WTC11 (cell line): ENCODE measurements around the gene CERT1. TPM values are rescaled to one million over a fixed set of nuclear protein-coding genes. Genes with fewer than 3 reads are reported as not detected.

Source experiments
- ARID4B ChIP-seq: sonication (generic); formaldehyde crosslinking; IDR thresholded peaks from 2 replicates; pipeline ENCODE4 v1.8.0; 2023; ENCODE audit warnings: missing genetic modification reagents, mild to moderate bottlenecking, borderline replicate concordance
- ATF2 ChIP-seq: sonication (generic); formaldehyde crosslinking; IDR thresholded peaks from 2 replicates; pipeline ENCODE4 v1.8.1; 2022; ENCODE audit warnings: low read depth, missing genetic modification reagents, borderline replicate concordance
- CREM ChIP-seq: sonication (generic); formaldehyde crosslinking; IDR thresholded peaks from 2 replicates; pipeline ENCODE4 v1.8.1; 2022; ENCODE audit warnings: mild to moderate bottlenecking, missing genetic modification reagents, moderate library complexity
- E2F5 ChIP-seq: sonication (generic); formaldehyde crosslinking; IDR thresholded peaks from 2 replicates; pipeline ENCODE4 v1.8.1; 2022; ENCODE audit warnings: mild to moderate bottlenecking, moderate library complexity, missing genetic modification reagents
- EMX1 ChIP-seq: fragments of 250-450 bp; sonication (Bioruptor Pico); IDR thresholded peaks from 2 replicates; pipeline ENCODE4 v1.8.0; 2021; ENCODE audit warnings: mild to moderate bottlenecking
- ETV6 ChIP-seq: sonication (generic); formaldehyde crosslinking; IDR thresholded peaks from 2 replicates; pipeline ENCODE4 v1.8.1; 2022; ENCODE audit warnings: mild to moderate bottlenecking, missing genetic modification reagents
- FOXJ3 ChIP-seq: sonication (generic); formaldehyde crosslinking; IDR thresholded peaks from 2 replicates; pipeline ENCODE4 v1.9.0; 2021; ENCODE audit warnings: missing genetic modification reagents, mild to moderate bottlenecking, borderline replicate concordance
- FOXK1 ChIP-seq: sonication (generic); formaldehyde crosslinking; IDR thresholded peaks from 2 replicates; pipeline ENCODE4 v1.8.0; 2022; ENCODE audit warnings: mild to moderate bottlenecking, moderate library complexity, missing genetic modification reagents
- FOXP4 ChIP-seq: sonication (generic); formaldehyde crosslinking; IDR thresholded peaks from 2 replicates; pipeline ENCODE4 v1.8.0; 2022; ENCODE audit warnings: mild to moderate bottlenecking, missing genetic modification reagents
- GABPB1 ChIP-seq: sonication (generic); formaldehyde crosslinking; IDR thresholded peaks from 2 replicates; pipeline ENCODE4 v1.8.1; 2023; ENCODE audit warnings: mild to moderate bottlenecking, missing genetic modification reagents
- GRHL2 ChIP-seq: fragments of 250-450 bp; sonication (Bioruptor Pico); IDR thresholded peaks from 2 replicates; pipeline ENCODE4 v1.8.0; 2022; ENCODE audit warnings: mild to moderate bottlenecking, moderate library complexity; ENCODE audit not compliant: insufficient replicate concordance, severe bottlenecking
- JAZF1 ChIP-seq: fragments of 250-450 bp; sonication (Bioruptor Pico); IDR thresholded peaks from 2 replicates; pipeline ENCODE4 v1.9.0; 2021; ENCODE audit warnings: moderate library complexity, mild to moderate bottlenecking, inconsistent platforms
- JUN ChIP-seq: sonication (generic); formaldehyde crosslinking; IDR thresholded peaks from 2 replicates; pipeline ENCODE4 v1.8.0; 2023; ENCODE audit warnings: mild to moderate bottlenecking, missing genetic modification reagents
- NR2C2 ChIP-seq: sonication (generic); formaldehyde crosslinking; IDR thresholded peaks from 2 replicates; pipeline ENCODE4 v1.8.0; 2022; ENCODE audit warnings: mild to moderate bottlenecking, missing genetic modification reagents
- NR3C1 ChIP-seq: sonication (generic); formaldehyde crosslinking; conservative IDR thresholded peaks from 2 replicates; pipeline ENCODE4 v1.8.1; 2023; ENCODE audit warnings: low read depth, mild to moderate bottlenecking, missing genetic modification reagents
- PRDM15 ChIP-seq: sonication (generic); formaldehyde crosslinking; IDR thresholded peaks from 2 replicates; pipeline ENCODE4 v1.8.0; 2022; ENCODE audit warnings: missing genetic modification reagents
- PREB ChIP-seq: sonication (generic); formaldehyde crosslinking; IDR thresholded peaks from 2 replicates; pipeline ENCODE4 v1.8.1; 2022; ENCODE audit warnings: mild to moderate bottlenecking, missing genetic modification reagents, moderate library complexity, borderline replicate concordance
- SMAD4 ChIP-seq: sonication (generic); formaldehyde crosslinking; IDR thresholded peaks from 2 replicates; pipeline ENCODE4 v1.8.0; 2022; ENCODE audit warnings: mild to moderate bottlenecking, missing genetic modification reagents
- ZBTB43 ChIP-seq: sonication (generic); formaldehyde crosslinking; IDR thresholded peaks from 2 replicates; pipeline ENCODE4 v1.8.1; 2023; ENCODE audit warnings: mild to moderate bottlenecking, missing genetic modification reagents
- ZNF138 ChIP-seq: sonication (generic); formaldehyde crosslinking; conservative IDR thresholded peaks from 2 replicates; pipeline ENCODE4 v1.8.1; 2022; ENCODE audit warnings: mild to moderate bottlenecking, moderate library complexity, missing genetic modification reagents
- ZNF219 ChIP-seq: sonication (generic); formaldehyde crosslinking; IDR thresholded peaks from 2 replicates; pipeline ENCODE4 v1.8.0; 2023; ENCODE audit warnings: missing genetic modification reagents, mild to moderate bottlenecking, borderline replicate concordance
- ZNF416 ChIP-seq: fragments of 250-450 bp; sonication (Bioruptor Pico); IDR thresholded peaks from 2 replicates; pipeline ENCODE4 v1.9.0; 2021; ENCODE audit warnings: mild to moderate bottlenecking, inconsistent platforms
- total RNA-seq: library from RNA; stranded (reverse); gene quantifications from 3 replicates; pipeline ENCODE4 v1.2.3, GENCODE V29; 2021

Gene CERT1
- total RNA-seq, 1 experiment from 2014 or later, result 50.8 TPM

GRCh38 chr5:75337366-75338021 is 173.9 kb downstream of the CERT1 start (continued):
- no peak for TF ChIP-seq ATF2 (CRISPR knock-in tag)
- TF ChIP-seq JUN (CRISPR knock-in tag), result no peak
- TF ChIP-seq ETV6 (CRISPR knock-in tag), result no peak
- no peak for TF ChIP-seq PREB (CRISPR knock-in tag)
- TF ChIP-seq GABPB1 (CRISPR knock-in tag), result 0 out of 2 replicates have a peak, but pooled peaks have one; percentile 10
- no peak for TF ChIP-seq GRHL2 (CRISPR knock-in tag)
- no peak for TF ChIP-seq JAZF1 (CRISPR knock-in tag)
- TF ChIP-seq EMX1 (CRISPR knock-in tag), result no peak
- no peak for TF ChIP-seq SMAD4 (CRISPR knock-in tag)
- TF ChIP-seq E2F5 (CRISPR knock-in tag), result 0 out of 2 replicates have a peak, but pooled peaks have one; percentile 19
- no peak for TF ChIP-seq NR3C1
- TF ChIP-seq ZNF138 (CRISPR knock-in tag), result no peak
- no peak for TF ChIP-seq FOXK1 (CRISPR knock-in tag)
- no peak for TF ChIP-seq ZBTB43 (CRISPR knock-in tag)
- TF ChIP-seq ZNF416, result no peak
- TF ChIP-seq NR2C2, result no peak
- TF ChIP-seq PRDM15 (CRISPR knock-in tag), result no peak
- TF ChIP-seq FOXJ3, result no peak
- 0 out of 2 replicates have a peak, but pooled peaks have one; percentile 27 for TF ChIP-seq FOXP4 (CRISPR knock-in tag)
- TF ChIP-seq ZNF219 (CRISPR knock-in tag), result 0 out of 2 replicates have a peak, but pooled peaks have one; percentile 45
- no peak for TF ChIP-seq CREM (CRISPR knock-in tag)
- no peak; the same call in 1 of the 2 replicates for TF ChIP-seq ARID4B (CRISPR knock-in tag)
- TF ChIP-seq, all 79 proteins: peak for 4
